H9 (cell line): ENCODE measurements around the gene ACSM4. TPM values are rescaled to one million over a fixed set of nuclear protein-coding genes. Genes with fewer than 3 reads are reported as not detected.

Source experiments
- DNase-seq: peaks from one replicate; pipeline ENCODE4 v3.0.0-alpha.2; 2017
- H2AFZ ChIP-seq: one replicate; pipeline ENCODE4 v1.6.1; 2013; ENCODE audit warnings: mild to moderate bottlenecking, low read length, control low read depth, moderate library complexity
- H2AK5ac ChIP-seq: 2 replicates; pipeline ENCODE4 v1.6.1; 2013; ENCODE audit warnings: low read length, control low read depth, mixed read lengths; ENCODE audit not compliant: insufficient read length
- H2BK120ac ChIP-seq: one replicate; pipeline ENCODE4 v1.6.1; 2013; ENCODE audit warnings: low read depth, mild to moderate bottlenecking, low read length, control low read depth, inconsistent platforms; ENCODE audit not compliant: poor library complexity, severe bottlenecking
- H2BK12ac ChIP-seq: 2 replicates; pipeline ENCODE4 v1.6.1; 2013; ENCODE audit warnings: low read length, control low read depth, mixed read lengths, low read depth; ENCODE audit not compliant: insufficient read length
- H2BK15ac ChIP-seq: 2 replicates; pipeline ENCODE4 v1.6.1; 2013; ENCODE audit warnings: low read depth, low read length, control low read depth
- H2BK20ac ChIP-seq: one replicate; pipeline ENCODE4 v1.6.1; 2013; ENCODE audit warnings: low read depth, mild to moderate bottlenecking, low read length, control low read depth, inconsistent platforms; ENCODE audit not compliant: poor library complexity, severe bottlenecking
- H2BK5ac ChIP-seq: 2 replicates; pipeline ENCODE4 v1.6.1; 2013; ENCODE audit warnings: low read length, control low read depth, mixed read lengths; ENCODE audit not compliant: insufficient read length
- H3K14ac ChIP-seq: 2 replicates; pipeline ENCODE4 v1.6.1; 2013; ENCODE audit warnings: low read length, control low read depth; ENCODE audit not compliant: insufficient read depth
- H3K18ac ChIP-seq: 2 replicates; pipeline ENCODE4 v1.6.1; 2013; ENCODE audit warnings: low read depth, mild to moderate bottlenecking, mixed read lengths, low read length, control low read depth; ENCODE audit not compliant: insufficient read length
- H3K23ac ChIP-seq: 2 replicates; pipeline ENCODE4 v1.6.1; 2013; ENCODE audit warnings: low read length, control low read depth, mixed read lengths, low read depth; ENCODE audit not compliant: insufficient read length
- H3K23me2 ChIP-seq: 2 replicates; pipeline ENCODE4 v1.6.1; 2013; ENCODE audit warnings: low read depth, mild to moderate bottlenecking, mixed read lengths, low read length, control low read depth; ENCODE audit not compliant: insufficient read length, poor library complexity, severe bottlenecking
- H3K27ac ChIP-seq: 2 replicates; pipeline ENCODE4 v1.5.1; 2013; ENCODE audit warnings: low read length, control low read depth, mixed read lengths, low read depth; ENCODE audit not compliant: insufficient read length
- H3K27me3 ChIP-seq: 2 replicates; pipeline ENCODE4 v1.6.1; 2013; ENCODE audit warnings: low read length, control low read depth, inconsistent platforms; ENCODE audit not compliant: insufficient read depth
- H3K4ac ChIP-seq: 2 replicates; pipeline ENCODE4 v1.6.1; 2013; ENCODE audit warnings: low read depth, mild to moderate bottlenecking, control low read depth, inconsistent platforms, low read length, moderate library complexity
- H3K4me1 ChIP-seq: 2 replicates; pipeline ENCODE4 v1.6.1; 2013; ENCODE audit warnings: low read length, control low read depth, inconsistent platforms; ENCODE audit not compliant: insufficient read depth
- H3K4me2 ChIP-seq: 2 replicates; pipeline ENCODE4 v1.6.1; 2013; ENCODE audit warnings: low read length, control low read depth, mixed read lengths; ENCODE audit not compliant: insufficient read length, insufficient read depth
- H3K56ac ChIP-seq: 2 replicates; pipeline ENCODE4 v1.6.1; 2013; ENCODE audit warnings: low read depth, mild to moderate bottlenecking, mixed read lengths, low read length, control low read depth; ENCODE audit not compliant: insufficient read length
- H3K79me1 ChIP-seq: 2 replicates; pipeline ENCODE4 v1.6.1; 2013; ENCODE audit warnings: low read depth, mild to moderate bottlenecking, moderate library complexity, low read length, control low read depth, inconsistent platforms; ENCODE audit not compliant: insufficient read depth, poor library complexity, severe bottlenecking
- H3K79me2 ChIP-seq: 2 replicates; pipeline ENCODE4 v1.6.1; 2013; ENCODE audit warnings: low read length, control low read depth, inconsistent platforms; ENCODE audit not compliant: insufficient read depth
- H3K9ac ChIP-seq: 2 replicates; pipeline ENCODE4 v1.6.1; 2013; ENCODE audit warnings: low read length, control low read depth, mixed read lengths; ENCODE audit not compliant: insufficient read length; ENCODE audit errors: extremely low read depth
- H3K9me3 ChIP-seq: one replicate; pipeline ENCODE4 v1.6.1; 2013; ENCODE audit warnings: low read depth, low read length, inconsistent platforms; ENCODE audit not compliant: control insufficient read depth
- H3T11ph ChIP-seq: one replicate; pipeline ENCODE4 v1.6.1; 2013; ENCODE audit warnings: mild to moderate bottlenecking, low read length, control low read depth, inconsistent platforms
- H4K20me1 ChIP-seq: one replicate; pipeline ENCODE4 v1.6.1; 2013; ENCODE audit not compliant: control insufficient read depth, insufficient read length, insufficient read depth
- H4K5ac ChIP-seq: 2 replicates; pipeline ENCODE4 v1.6.1; 2013; ENCODE audit warnings: low read depth, mild to moderate bottlenecking, mixed read lengths, low read length, control low read depth; ENCODE audit not compliant: insufficient read length
- H4K8ac ChIP-seq: replicated peaks from 2 replicates; pipeline ENCODE4 v1.6.1; 2013; ENCODE audit warnings: low read length, control low read depth, mixed read lengths, low read depth; ENCODE audit not compliant: insufficient read length
- H4K91ac ChIP-seq: 2 replicates; pipeline ENCODE4 v1.6.1; 2013; ENCODE audit warnings: low read depth, mild to moderate bottlenecking, moderate library complexity, mixed read lengths, low read length, control low read depth; ENCODE audit not compliant: insufficient read length
- H3K27ac Mint-ChIP-seq, 3 experiments: 2 replicates in 2 of 3; 3 replicates in 1 of 3; pipeline ENCODE4 v1.8.0; 2020 to 2021; ENCODE audit warnings: mixed read lengths in 3 of 3, mild to moderate bottlenecking in 1 of 3, moderate library complexity in 1 of 3
- H3K27me3 Mint-ChIP-seq: 2 replicates; pipeline ENCODE4 v1.8.0; 2021; ENCODE audit warnings: low read depth, mild to moderate bottlenecking, moderate library complexity, mixed read lengths
- H3K36me3 Mint-ChIP-seq, 3 experiments: 2 replicates in 2 of 3; 3 replicates in 1 of 3; pipeline ENCODE4 v1.8.0; 2020 to 2021; ENCODE audit warnings: low read depth in 3 of 3, mixed read lengths in 3 of 3; ENCODE audit not compliant: insufficient read depth in 1 of 3
- H3K4me1 Mint-ChIP-seq, 2 experiments: 2 replicates each; pipeline ENCODE4 v1.8.0; 2020; ENCODE audit warnings: mixed read lengths in 2 of 2
- H3K4me3 Mint-ChIP-seq, 2 experiments: 2 replicates in 1 of 2; 3 replicates in 1 of 2; pipeline ENCODE4 v1.8.0; 2020 to 2021; ENCODE audit warnings: mild to moderate bottlenecking in 2 of 2, mixed read lengths in 2 of 2, moderate library complexity in 1 of 2
- H3K9me3 Mint-ChIP-seq, 2 experiments: 2 replicates in 1 of 2; 3 replicates in 1 of 2; pipeline ENCODE4 v1.8.0; 2020; ENCODE audit warnings: mild to moderate bottlenecking in 2 of 2, mixed read lengths in 2 of 2, moderate library complexity in 1 of 2
- WGBS: extraction: QIAGEN DNeasy Blood & Tissue Kit; methylation state at CpG from one replicate; pipeline ENCODE4 v1.1.7; 2013; ENCODE audit warnings: missing lambda C conversion rate, low lambda C conversion rate, mixed read lengths; ENCODE audit not compliant: insufficient read length; ENCODE audit errors: extremely low coverage; 5-methylcytosine and 5-hydroxymethylcytosine counted together
- total RNA-seq: library from RNA; stranded (reverse); gene quantifications from 2 replicates; pipeline ENCODE4 v1.2.1, GENCODE V29; 2021
- TF ChIP-seq, protein P1 (sequence below): fragments of 200-600 bp; sonication (generic); conservative IDR thresholded peaks from 3 replicates; pipeline ENCODE4 v1.8.0; 2021; ENCODE audit warnings: antibody characterized with exemption, mild to moderate bottlenecking

ACSM4 gene
- total RNA-seq, 1 experiment from 2014 or later: not detected

DNA sequence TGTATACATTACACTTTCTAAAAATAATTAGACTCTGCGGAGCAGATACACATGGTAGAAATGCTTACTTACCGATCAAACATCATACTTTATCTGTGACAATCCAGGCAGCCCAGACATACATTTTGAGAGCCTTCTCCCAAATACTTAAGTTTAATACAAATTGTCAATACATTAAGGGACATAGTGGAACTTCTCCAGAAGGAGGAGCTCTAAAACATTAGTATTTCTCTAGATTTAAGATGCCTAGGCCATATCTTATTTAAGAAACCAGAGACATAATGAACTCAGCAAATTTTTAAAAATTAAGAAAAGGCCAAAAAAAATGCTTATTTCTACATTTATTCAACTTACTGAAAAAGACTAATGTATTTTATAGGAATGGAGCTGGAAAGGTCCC lies 16.1 kb downstream of the ACSM4 start:
- Histone ChIP-seq H4K20me1 (no peaks in the 10 kb centered on the region), H3K4ac (no peak overlapping the region), H3T11ph (no peak overlapping the region), H4K5ac (no peak overlapping the region), H3K9ac (no peak overlapping the region), H2BK5ac (no peak overlapping the region), H2BK20ac (no peak overlapping the region), H3K79me2 (no peaks in the 10 kb centered on the region), H3K23ac (no peak overlapping the region), H3K4me1 (no peaks in the 10 kb centered on the region), H3K27me3 (no peaks in the 10 kb centered on the region), H3K9me3 (no peaks in the 10 kb centered on the region), H2BK15ac (no peak overlapping the region), H3K14ac (no peak overlapping the region), H2BK120ac (no peak overlapping the region), H4K91ac (no peak overlapping the region), H3K4me2 (no peak overlapping the region), H3K23me2 (no peaks in the 10 kb centered on the region), H2BK12ac (no peak overlapping the region), H4K8ac (no peak overlapping the region), H3K79me1 (no peaks in the 10 kb centered on the region), H3K27ac (no peak overlapping the region), H3K18ac (no peak overlapping the region), H3K56ac (no peak overlapping the region), H2AK5ac (no peak overlapping the region), H2AFZ (no peak overlapping the region)
- Mint-ChIP-seq H3K9me3 (peaks cover 8 to 10% of the 10 kb centered on the region in 2 experiments; a peak in 4 of 5 replicates), H3K4me1 (no peaks in the 10 kb centered on the region), H3K36me3 (peaks cover 2 to 18% (median 4%) of the 10 kb centered on the region in 3 experiments; a peak in 5 of 7 replicates), H3K27me3 (no peaks in the 10 kb centered on the region), H3K4me3 (no peak overlapping the region), H3K27ac (no peak overlapping the region)
- TF ChIP-seq, protein P1, sequence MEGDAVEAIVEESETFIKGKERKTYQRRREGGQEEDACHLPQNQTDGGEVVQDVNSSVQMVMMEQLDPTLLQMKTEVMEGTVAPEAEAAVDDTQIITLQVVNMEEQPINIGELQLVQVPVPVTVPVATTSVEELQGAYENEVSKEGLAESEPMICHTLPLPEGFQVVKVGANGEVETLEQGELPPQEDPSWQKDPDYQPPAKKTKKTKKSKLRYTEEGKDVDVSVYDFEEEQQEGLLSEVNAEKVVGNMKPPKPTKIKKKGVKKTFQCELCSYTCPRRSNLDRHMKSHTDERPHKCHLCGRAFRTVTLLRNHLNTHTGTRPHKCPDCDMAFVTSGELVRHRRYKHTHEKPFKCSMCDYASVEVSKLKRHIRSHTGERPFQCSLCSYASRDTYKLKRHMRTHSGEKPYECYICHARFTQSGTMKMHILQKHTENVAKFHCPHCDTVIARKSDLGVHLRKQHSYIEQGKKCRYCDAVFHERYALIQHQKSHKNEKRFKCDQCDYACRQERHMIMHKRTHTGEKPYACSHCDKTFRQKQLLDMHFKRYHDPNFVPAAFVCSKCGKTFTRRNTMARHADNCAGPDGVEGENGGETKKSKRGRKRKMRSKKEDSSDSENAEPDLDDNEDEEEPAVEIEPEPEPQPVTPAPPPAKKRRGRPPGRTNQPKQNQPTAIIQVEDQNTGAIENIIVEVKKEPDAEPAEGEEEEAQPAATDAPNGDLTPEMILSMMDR: peak; percentile 43; the same call in 2 of the 3 replicates
- WGBS: no CpG with 5 or more reads among the region's 2 CpGs
- no peak for DNase-seq
